Activated gamma-delta T cell treated with anti-CD3 and anti-CD28 coated beads, Interleukin-2, amount 50 U/mL, for 16 hours (primary cell): ENCODE data around the gene YIPF2.

ENCODE experiments used
- DNase-seq: peaks from one replicate; pipeline ENCODE4 v3.0.0-alpha.2; 2020; ENCODE audit warnings: low read depth

The YIPF2 gene

DNA sequence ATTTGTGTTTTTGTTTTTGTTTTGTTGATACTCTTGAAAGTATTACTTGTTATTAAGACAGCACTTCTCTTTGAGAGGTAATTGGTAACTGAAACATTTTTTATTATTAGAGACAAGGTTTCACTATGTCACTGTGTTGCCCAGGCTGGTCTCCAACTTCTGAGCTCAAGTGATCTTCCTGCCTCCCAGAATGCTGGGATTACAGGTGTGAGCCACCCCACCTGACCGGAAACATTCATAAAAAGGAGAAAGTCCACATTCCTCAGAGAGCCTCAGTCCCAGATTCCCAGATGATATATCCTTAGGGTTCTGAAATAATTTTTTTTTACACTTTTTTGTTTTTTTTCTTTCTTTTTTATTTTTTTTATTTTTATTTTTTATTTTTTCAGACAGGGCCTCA is 54.4 kb downstream of the YIPF2 start:
- no peak for DNase-seq

DNA sequence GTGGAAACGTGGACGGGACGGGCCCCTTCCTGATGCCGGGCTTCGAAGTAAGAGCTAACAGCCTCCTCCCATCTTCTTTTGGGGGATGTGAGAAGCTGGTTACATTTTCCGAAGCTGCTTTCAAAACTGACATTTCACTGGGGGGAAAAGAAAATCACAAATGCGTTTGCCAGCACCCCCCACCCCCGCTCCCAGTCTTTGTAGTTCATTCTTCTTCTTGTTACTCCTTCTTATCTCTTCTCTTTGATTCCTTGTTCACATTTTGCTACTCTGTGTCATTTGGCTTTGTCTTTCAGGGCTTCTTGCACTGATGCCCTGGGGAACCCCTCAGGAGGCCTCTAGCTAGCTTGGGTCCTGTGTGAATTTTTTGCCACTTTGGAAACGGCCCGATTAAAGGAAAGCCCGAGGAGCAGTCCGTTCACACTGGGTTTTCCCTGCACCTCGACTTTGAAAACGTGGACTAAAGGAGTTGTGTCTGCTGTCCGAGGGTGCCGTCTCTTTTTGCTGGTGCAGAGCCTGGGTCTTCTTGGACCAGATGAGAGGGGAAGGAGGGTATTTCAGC is 55.8 kb downstream of the YIPF2 start:
- DNase-seq = no peak
